ENCODE measurements around the gene CLEC1B. TPM values are rescaled to one million over a fixed set of nuclear protein-coding genes. Genes with fewer than 3 reads are reported as not detected.
"Not testable (repeated sequence)": the region's sequence is repeated elsewhere in the genome, so short reads cannot be mapped to it uniquely, and the experiment has no call there.

CLEC1B gene
- total RNA-seq, 1 donor from 2014 or later = 0.18 TPM

- no peak for DNase-seq (ENCODE audit: extremely low read depth, low read depth, low spot score)
Observed at GRCh38 chr12:9975614-9976013, 23.3 kb downstream of the CLEC1B start.

GRCh38 chr12:9974731-9975130 is 24.2 kb downstream of the CLEC1B start:
- DNase-seq (ENCODE audit: extremely low read depth, low read depth, low spot score) = not testable (repeated sequence)

GRCh38 chr12:9973949-9974348 is 25.0 kb downstream of the CLEC1B start:
- no peak for DNase-seq (ENCODE audit: extremely low read depth, low read depth, low spot score)

- no peak for DNase-seq (ENCODE audit: extremely low read depth, low read depth, low spot score)
Observed at GRCh38 chr12:9971181-9971580, 27.7 kb downstream of the CLEC1B start, which contains the start of gene CLEC12A. CLEC12A (plus strand) TSS chr12:9971409; CDS start chr12:9971597, 188 bp downstream.

- no peak for DNase-seq (ENCODE audit: extremely low read depth, low read depth, low spot score)
Observed at GRCh38 chr12:9969673-9970072, 29.2 kb downstream of the CLEC1B start.

- no peak for DNase-seq (ENCODE audit: extremely low read depth, low read depth, low spot score)
Observed at GRCh38 chr12:9961901-9962300, 37.0 kb downstream of the CLEC1B start.

- DNase-seq (ENCODE audit: extremely low read depth, low read depth, low spot score) = no peak
Observed at GRCh38 chr12:9961106-9961505, 37.8 kb downstream of the CLEC1B start.

GRCh38 chr12:9960590-9960989 is 38.3 kb downstream of the CLEC1B start:
- DNase-seq (ENCODE audit: extremely low read depth, low read depth, low spot score) = no peak

GRCh38 chr12:9957834-9958233 is 41.1 kb downstream of the CLEC1B start:
- no peak for DNase-seq (ENCODE audit: extremely low read depth, low read depth, low spot score)

GRCh38 chr12:9952954-9953729 is 45.8 kb downstream of the CLEC1B start:
- not testable (repeated sequence) for DNase-seq (ENCODE audit: extremely low read depth, low read depth, low spot score)

- no peak for DNase-seq (ENCODE audit: extremely low read depth, low read depth, low spot score)
Observed at GRCh38 chr12:9951026-9951675, 47.8 kb downstream of the CLEC1B start.

- no peak for DNase-seq (ENCODE audit: extremely low read depth, low read depth, low spot score)
Observed at GRCh38 chr12:9948606-9949296, 50.2 kb downstream of the CLEC1B start.

GRCh38 chr12:9947674-9948073 is 51.2 kb downstream of the CLEC1B start:
- DNase-seq (ENCODE audit: extremely low read depth, low read depth, low spot score) = no peak

GRCh38 chr12:9944391-9944790 is 54.5 kb downstream of the CLEC1B start:
- no peak for DNase-seq (ENCODE audit: extremely low read depth, low read depth, low spot score)

- DNase-seq (ENCODE audit: extremely low read depth, low read depth, low spot score) = no peak
Observed at GRCh38 chr12:9943240-9943639, 55.7 kb downstream of the CLEC1B start.

Other genes starting within 250 kb of the CLEC1B start
- gene CD69, start 238.2 kb downstream of the CLEC1B start, total RNA-seq = 16.9 and 32.5 TPM in 2 replicates
- gene KLRF1, start 171.6 kb downstream of the CLEC1B start, total RNA-seq = not detected in 2 replicates
- gene CLEC2B, start 129.8 kb downstream of the CLEC1B start, total RNA-seq = 31.2 and 51.1 TPM in 2 replicates
- gene KLRF2, start 117.6 kb downstream of the CLEC1B start, total RNA-seq = not detected in 2 replicates
- not detected in 2 replicates for gene CLEC2A, start 66.8 kb downstream of the CLEC1B start, total RNA-seq
- gene CLEC12A, start 27.7 kb downstream of the CLEC1B start, total RNA-seq = not detected in 2 replicates
- gene CLEC12B, start 11.5 kb upstream of the CLEC1B start, total RNA-seq = not detected in 2 replicates
- not detected in 2 replicates for gene CLEC9A, start 31.6 kb upstream of the CLEC1B start, total RNA-seq
- gene CLEC1A, start 99.9 kb upstream of the CLEC1B start, total RNA-seq = 12.8 and 20.0 TPM in 2 replicates
- 0.15 and 0.41 TPM in 2 replicates for gene CLEC7A, start 131.1 kb upstream of the CLEC1B start, total RNA-seq
- 0.64 TPM in 1 of 2 replicates, not detected in the other for gene OLR1, start 173.0 kb upstream of the CLEC1B start, total RNA-seq
- gene TMEM52B, start 179.9 kb upstream of the CLEC1B start, total RNA-seq = not detected in 2 replicates
- gene GABARAPL1, start 213.8 kb upstream of the CLEC1B start, total RNA-seq = 55.5 TPM in 2 replicates

Data from glomerular endothelial cell (primary cell).